NCI-H774 (cell line): Measurements from ENCODE around the gene SSBP3.
A peak's percentile ranks its signal among the peaks of the same experiment; 100 is the strongest.
"Not testable (repeated sequence)": the region's sequence is repeated elsewhere in the genome, so short reads cannot be mapped to it uniquely, and the experiment has no call there.

Experiments
- DNase-seq: peaks from one replicate; lab custom pipeline; 2025; lab: John Stamatoyannopoulos, UW

The SSBP3 gene

GRCh38 chr1:54406339-54407153 is at the start of gene SSBP3:
TSS of gene SSBP3 (minus strand) at chr1:54406394.
- DNase-seq = peak; percentile 97

DNA sequence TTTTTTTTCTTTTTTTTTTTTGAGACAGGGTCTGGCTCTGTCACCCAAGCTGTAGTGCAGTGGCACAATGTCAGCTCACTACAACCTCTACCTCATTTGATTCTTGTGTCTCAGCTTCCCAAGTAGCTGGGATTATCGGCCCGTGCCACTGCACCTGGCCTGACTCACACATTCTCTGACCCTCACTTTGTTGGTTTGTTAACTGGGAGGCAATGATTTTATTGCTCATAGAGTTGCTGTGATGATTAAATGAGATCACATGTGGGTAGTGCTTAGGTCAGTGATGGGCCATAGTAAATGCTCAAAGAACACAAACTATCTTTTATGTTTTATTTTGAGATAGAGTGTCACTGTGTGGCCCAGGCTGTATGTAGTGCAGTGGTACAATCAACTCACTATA is 47.3 kb upstream of the SSBP3 start:
- no peak for DNase-seq

GRCh38 chr1:54453022-54453421 is 46.8 kb upstream of the SSBP3 start:
- DNase-seq = no peak

GRCh38 chr1:54449431-54449830 is 43.2 kb upstream of the SSBP3 start:
- not testable (repeated sequence) for DNase-seq

DNA sequence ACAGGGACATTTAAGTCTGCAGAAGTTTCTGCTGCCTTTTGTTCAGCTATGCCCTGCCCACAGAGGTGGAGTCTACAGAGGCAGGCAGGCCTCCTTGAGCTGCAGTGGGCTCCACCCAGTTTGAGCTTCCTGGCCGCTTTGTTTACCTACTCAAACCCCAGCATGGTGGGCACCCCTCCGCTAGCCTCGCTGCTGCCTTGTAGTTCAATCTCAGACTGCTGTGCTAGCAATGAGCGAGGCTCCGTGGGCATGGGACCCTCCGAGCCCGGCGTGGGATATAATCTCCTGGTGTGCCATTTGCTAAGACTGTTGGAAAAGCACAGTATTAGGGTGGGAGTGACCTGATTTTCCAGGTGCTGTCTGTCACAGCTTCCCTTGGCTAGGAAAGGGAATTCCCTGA is 42.6 kb upstream of the SSBP3 start:
- DNase-seq = not testable (repeated sequence)

DNA sequence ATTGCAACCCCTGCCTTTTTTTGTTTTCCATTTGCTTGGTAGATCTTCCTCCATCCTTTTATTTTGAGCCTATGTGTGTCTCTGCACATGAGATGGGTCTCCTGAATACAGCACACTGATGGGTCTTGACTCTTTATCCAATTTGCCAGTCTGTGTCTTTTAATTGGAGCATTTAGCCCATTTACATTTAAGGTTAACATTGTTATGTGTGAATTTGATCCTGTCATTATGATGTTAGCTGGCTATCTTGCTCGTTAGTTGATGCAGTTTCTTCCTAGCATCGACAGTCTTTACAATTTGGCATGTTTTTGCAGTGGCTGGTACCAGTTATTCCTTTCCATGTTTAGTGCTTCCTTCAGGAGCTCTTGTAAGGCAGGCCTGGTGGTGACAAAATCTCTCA is 40.9 kb upstream of the SSBP3 start:
- DNase-seq = not testable (repeated sequence)

- no peak for DNase-seq
Observed at GRCh38 chr1:54442185-54442584, 36.0 kb upstream of the SSBP3 start.

DNA sequence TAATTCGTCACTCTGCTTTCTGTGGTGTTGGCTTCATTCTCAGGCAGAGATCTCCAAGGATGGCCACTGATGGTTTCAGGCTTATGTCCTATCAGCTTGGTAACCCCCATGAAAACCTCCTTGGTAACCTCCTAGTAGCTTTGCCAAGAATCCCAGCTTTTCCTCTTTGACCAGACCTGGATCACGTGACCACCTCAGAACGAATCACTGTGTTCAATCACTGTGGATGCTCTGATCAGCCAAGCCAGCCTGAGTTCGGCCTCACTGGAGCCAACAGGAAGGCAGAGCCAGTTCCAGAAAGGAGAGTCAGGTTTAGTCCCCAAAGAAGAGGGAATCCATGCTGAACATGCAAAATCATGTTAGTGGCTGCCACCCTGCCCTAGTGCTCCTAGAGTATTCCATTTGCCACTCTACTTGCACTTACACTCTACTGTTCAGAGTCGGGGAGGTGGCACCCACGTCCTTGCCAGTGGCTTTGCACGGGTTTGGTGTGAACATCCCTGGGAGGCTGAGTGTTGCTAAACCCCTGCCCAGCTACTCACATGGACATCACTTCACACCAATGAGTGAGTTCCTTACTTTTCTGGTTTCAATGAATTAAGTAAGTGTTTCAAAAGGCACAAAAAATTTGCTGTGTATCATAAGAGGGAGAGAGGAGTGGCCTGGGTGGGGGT is 33.5 kb upstream of the SSBP3 start:
- DNase-seq = no peak

- DNase-seq = no peak
Observed at GRCh38 chr1:54437783-54438182, 31.6 kb upstream of the SSBP3 start.

DNA sequence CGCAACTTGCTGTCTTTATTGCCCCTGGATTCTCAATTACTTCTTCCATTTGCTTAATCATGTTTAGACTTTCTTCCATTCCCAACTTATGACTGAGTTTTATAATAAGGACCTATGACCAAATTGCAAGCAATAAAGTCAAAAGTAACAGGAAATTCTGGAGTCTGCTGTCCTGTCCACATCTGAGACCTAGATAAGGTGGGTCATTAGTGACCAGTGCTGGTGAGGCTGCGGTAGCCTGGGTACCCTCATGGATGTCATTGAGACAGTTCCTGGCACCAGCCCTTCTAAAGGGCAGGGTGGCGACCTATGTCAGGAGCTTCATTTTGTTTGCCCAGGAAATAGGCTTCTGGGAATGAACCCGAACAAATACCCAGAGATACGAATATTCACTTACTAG is 30.6 kb upstream of the SSBP3 start:
- DNase-seq = no peak

- DNase-seq = no peak
Observed at GRCh38 chr1:54429838-54430237, 23.6 kb upstream of the SSBP3 start.

GRCh38 chr1:54428837-54429518 is 22.8 kb upstream of the SSBP3 start:
- no peak for DNase-seq

DNA sequence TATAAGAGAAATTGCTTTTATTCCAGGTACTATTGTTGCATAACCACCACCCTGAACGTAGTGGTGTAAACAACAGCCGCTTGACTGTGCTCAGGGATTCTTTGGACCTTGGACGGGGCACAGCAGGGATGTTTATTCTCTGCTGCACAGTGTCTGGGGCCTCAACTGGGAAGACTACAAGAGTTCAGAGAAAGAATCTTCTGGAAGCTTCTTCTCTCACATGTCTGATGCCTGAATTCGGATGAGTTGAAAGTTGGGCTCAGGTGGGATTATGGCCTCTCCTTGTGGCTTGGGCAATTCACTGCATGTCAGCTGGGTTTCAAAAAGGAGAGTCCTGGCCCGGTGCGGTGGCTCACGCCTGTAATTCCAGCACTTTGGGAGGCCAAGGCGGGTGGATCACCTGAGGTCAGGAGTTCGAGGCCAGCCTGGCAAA is 19.0 kb upstream of the SSBP3 start:
- no peak for DNase-seq

DNA sequence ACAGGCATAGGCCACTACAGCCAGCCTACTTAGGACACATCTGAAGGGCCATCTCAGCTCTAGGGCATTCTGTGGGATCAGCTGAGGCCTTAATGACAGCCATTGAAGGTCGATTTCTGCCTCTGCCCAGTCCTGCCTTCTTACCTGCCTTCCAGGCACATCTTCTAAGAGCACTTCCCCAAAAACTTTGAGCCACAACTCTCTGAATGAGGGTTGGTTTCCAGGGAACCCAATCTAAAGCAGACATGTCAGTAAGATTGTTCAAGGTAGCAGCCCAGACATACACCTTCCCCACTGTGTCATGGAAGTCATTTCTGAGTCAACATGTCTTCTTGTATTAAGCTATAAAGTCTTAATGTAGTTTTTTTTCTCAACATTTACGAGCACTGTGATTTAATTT is 18.2 kb upstream of the SSBP3 start:
- no peak for DNase-seq

DNA sequence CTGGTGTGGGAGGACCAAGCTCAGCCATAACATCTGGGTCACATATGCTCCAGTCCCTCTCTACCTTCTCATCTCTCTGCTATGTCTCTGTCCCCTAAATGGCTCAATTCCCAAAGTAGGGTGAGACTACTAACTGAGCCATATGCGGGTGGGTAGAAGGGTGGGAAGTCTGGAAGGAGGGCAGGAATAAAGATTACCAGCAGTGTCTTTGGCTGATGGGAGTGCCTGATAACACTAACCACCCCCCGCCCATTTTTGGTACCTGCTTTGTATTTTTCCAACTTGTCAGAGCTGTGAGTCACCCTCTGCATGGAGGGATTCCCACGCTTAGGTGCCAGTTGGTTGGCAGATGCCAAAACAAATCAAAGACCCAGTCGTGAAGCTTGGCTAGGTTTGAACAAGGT is 14.9 kb upstream of the SSBP3 start:
- no peak for DNase-seq

DNA sequence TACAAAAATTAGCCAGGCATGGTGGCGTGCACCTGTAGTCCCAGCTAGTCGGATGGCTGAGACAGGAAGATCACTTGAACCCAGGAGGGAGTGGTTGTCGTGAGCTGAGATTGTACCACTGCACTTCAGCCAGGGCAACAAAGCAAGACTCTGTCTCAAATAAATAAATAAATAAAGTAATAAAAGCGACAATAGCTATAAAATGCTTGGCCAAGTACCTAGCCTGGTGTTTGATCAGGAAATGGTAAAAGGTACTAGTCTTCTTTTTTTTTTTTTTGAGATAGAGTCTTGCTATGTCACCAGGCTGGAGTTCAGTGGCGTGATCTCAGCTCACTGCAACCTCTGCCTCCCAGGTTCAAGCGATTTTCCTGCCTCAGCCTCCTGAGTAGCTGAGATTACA is 12.4 kb upstream of the SSBP3 start:
- not testable (repeated sequence) for DNase-seq

DNA sequence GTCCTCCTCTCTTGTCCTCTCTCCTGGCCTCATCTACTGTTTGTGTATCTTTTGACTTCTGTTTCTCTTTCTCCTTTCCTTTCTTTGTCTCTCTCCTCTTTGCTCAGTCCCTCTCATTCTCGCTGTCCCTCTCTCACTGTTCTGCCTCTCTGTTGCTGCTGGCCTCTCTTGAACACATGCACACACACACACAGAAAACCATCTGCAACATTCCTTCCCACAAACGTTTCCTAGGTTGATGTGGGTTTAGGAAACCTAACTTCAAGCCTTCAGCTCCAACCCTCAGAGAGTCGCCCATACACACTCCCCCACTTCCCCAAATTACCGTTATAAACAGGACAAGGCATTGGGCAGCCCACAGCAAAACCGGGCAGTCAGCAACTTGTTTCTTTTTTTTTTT is 10.9 kb upstream of the SSBP3 start:
- DNase-seq = no peak

- DNase-seq = no peak
Observed at GRCh38 chr1:54416435-54416834, 10.2 kb upstream of the SSBP3 start.

DNA sequence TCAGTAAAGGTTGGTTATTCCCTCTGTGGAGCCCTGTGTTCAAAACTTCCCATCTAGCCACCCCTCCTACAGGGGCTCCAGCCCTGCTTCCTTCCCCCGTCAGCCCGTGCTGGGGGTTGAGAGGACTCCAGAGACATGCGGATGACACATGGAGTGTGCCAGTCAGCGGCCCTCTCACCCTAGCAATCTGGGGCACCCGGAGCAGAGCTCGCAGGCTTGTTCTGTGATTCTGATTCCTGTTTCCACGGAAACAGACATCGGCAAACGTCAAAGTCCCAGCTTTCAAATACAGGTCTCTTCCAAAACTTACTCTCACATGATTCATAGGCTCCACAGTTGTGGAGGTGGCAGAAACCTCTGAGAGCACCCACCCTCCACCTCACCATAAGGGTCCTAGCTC is 9.8 kb upstream of the SSBP3 start:
- DNase-seq = no peak

DNA sequence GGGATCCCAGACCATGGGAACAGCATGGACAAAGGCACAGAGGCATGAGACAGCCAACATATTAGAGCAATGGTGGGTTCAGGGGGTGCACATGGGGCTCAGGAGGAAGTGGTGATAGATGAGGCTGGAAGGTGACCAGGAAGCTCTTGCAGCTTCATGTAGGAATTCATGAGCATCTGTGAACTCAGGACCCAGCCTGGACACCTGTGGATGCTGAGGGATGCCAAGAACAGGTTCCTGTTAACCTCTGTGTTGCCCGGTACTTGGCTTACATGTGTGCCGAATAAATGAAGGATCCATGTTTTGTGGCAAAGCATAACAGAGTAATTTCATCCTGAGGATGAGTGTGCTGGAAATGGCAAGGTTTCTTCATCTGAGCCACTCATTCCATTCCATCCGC is 9.3 kb upstream of the SSBP3 start:
- no peak for DNase-seq

- no peak for DNase-seq
Observed at GRCh38 chr1:54413732-54414131, 7.5 kb upstream of the SSBP3 start.

DNA sequence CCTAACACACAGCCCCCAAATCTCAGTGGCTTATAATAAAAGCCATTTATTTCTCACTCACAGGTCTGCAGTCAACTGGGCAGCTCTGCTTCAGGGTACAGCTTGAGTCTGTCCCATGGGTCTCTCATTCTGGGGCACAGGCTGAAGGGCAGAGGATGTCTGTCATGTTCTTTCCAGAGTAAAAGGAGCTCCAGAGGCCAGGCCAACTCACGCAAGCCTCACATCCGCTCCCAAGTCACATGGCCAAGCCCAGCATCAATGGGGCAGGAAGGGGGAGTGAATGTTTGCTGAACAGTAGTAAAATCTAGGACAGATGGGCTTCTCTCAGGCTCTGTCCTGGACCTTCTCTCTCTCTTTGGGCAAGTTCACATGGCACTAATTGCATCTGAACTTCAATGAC is 7.1 kb upstream of the SSBP3 start:
- DNase-seq = peak; percentile 11

- no peak for DNase-seq
Observed at GRCh38 chr1:54410359-54410758, 4.2 kb upstream of the SSBP3 start.
